ENCODE measurements around the gene P4HTM.

Gene P4HTM, protein sequence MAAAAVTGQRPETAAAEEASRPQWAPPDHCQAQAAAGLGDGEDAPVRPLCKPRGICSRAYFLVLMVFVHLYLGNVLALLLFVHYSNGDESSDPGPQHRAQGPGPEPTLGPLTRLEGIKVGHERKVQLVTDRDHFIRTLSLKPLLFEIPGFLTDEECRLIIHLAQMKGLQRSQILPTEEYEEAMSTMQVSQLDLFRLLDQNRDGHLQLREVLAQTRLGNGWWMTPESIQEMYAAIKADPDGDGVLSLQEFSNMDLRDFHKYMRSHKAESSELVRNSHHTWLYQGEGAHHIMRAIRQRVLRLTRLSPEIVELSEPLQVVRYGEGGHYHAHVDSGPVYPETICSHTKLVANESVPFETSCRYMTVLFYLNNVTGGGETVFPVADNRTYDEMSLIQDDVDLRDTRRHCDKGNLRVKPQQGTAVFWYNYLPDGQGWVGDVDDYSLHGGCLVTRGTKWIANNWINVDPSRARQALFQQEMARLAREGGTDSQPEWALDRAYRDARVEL
- total RNA-seq, result 93.0 to 102 reads per million in 2 donors

DNA sequence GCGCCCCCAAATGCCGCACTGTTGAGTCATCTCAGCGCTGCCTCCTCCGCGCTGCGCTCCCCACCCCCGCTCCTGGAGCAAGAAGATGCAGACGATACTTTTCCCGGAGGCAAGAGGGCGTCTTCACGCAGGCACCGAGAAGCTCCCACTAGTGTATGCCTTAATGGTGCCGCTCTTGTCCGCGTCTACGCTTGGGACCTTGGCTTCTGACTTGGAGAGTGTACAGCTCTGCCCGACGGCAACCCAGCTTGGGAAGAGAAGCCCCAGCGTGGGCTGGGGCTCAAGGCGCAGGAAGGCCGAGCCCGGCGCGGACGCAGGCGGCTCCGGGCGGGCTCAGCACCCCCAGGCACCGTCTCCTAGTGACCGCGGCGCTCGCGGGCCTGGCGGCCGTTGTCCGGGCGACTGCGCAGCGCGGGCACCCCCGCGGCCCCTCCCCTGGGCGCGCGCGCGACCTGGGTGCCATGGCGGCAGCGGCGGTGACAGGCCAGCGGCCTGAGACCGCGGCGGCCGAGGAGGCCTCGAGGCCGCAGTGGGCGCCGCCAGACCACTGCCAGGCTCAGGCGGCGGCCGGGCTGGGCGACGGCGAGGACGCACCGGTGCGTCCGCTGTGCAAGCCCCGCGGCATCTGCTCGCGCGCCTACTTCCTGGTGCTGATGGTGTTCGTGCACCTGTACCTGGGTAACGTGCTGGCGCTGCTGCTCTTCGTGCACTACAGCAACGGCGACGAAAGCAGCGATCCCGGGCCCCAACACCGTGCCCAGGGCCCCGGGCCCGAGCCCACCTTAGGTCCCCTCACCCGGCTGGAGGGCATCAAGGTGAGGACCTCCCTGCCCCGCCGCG, at the start of gene P4HTM:
TSS of gene P4HTM (plus strand) at position 446 of the 840 bp plus-strand sequence. CDS start at position 462, 16 bp downstream.
- peak; percentile 66 for DNase-seq

DNA sequence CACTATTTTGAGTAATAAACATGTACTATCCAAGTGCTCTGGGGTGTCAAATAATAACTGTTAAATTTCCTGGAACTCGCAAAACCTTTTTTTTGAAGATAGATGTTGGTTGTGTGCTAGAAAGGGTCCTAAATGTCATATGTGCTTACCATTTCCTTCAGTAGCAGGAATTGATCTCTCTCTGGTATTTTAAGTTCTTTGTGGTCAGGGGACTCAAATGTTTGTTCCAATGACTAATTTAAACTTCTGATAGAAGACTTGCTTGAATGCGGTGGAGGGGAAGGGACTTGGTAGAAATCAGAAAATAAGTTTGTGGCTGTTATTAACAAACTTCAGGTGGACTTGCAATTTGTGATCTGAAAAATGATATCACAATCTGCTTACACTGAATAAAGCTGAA, 44.6 kb upstream of the P4HTM start:
- no peak for DNase-seq

GRCh38 chr3:48945891-48946549, 44.0 kb upstream of the P4HTM start:
- no peak for DNase-seq

GRCh38 chr3:48949376-48949717, 40.7 kb upstream of the P4HTM start:
- DNase-seq, result no peak

DNA sequence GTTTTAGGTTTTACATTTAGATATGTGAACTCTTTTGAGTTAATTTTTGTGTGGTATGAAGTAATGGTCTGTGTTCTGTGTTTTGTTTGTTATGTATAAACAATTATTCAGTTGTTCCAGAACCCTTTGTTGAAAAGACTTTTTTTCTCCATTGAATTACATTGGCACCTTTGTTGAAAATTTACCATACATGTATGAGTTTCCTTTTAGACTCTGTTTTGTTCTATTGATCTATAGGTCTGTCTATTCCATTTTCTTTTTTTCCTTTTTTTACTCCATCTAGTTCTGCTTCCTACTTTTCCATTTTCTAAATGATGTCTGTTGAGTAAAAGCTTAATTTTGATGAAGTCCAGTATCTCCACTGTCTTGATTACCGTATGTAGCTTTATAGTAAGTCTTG, 40.0 kb upstream of the P4HTM start:
- no peak for DNase-seq

- no peak for DNase-seq
Measured at GRCh38 chr3:48951764-48952163, 38.3 kb upstream of the P4HTM start.

DNA sequence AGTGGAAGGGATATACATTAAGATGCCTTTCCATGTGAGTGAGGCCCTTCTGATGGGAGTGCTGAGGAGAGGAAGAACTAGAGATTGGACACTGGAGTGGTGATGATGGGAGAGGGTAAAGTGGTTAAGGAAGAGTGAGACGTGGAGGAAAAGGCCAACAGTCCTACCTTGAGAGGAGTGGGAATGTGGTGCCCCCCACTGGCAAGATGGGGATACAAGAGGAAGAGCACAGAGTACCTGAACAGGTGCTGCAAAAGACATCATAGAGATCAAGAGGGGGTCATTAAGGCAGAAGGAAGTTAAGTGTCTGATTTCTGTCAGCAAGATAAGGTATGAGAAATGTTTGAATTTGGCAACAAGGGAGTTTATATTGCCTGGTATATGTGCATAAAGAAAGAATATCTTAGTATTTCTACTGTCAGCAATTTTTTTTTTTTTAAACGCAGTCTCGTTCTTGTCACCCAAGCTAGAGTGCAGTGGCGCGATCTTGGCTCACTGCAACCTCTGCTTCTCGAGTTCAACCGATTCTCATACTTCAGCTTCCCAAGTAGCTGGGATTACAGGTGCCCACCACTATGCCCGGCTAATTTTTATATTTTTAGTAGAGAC, 37.4 kb upstream of the P4HTM start:
- DNase-seq, result no peak

- no peak for DNase-seq
Measured at GRCh38 chr3:48957006-48957705, 32.9 kb upstream of the P4HTM start.

GRCh38 chr3:48960841-48961413, 29.1 kb upstream of the P4HTM start:
- no peak for DNase-seq

DNA sequence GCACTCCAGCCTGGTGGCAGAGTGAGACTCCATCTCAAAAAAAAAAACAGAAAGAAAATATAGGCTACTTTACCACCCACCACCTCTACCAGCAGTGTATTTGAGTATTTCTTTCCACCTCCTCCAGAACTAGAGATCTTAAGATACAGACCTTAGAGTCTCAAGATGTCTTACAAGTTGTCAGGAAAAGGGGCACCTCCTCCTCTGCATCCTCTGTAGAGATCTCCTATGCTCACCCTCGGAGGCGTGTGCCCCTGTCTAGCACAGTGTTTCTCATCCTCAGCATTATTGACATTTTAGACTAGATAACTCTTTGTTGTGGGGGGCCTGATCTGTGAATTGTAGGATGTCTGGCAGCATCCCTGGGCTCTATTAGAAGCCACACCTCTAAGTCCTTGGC, 27.7 kb upstream of the P4HTM start:
- DNase-seq, result no peak

GRCh38 chr3:48962939-48963338, 27.1 kb upstream of the P4HTM start:
- no peak for DNase-seq

GRCh38 chr3:48963591-48963990, 26.4 kb upstream of the P4HTM start:
- no peak for DNase-seq

DNA sequence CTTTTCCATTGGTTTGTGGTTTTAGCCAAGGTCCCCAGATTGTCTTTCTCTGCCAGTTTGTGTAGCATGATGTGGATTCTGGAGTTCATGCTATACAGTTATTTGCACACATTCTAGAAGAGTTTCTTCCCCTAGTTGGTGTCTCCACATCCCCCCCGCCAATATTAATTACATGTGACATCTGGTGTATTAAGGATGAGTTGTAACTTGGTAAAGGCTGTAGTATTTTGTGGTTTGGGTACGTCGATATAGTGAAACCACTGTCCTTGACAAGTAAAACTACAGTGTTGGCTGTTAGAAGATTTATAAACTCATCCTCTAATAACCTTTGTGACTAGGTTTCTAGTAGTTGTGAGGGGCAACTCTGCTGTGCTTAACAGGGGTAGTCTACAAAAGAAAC, 23.7 kb upstream of the P4HTM start:
- DNase-seq, result no peak

DNA sequence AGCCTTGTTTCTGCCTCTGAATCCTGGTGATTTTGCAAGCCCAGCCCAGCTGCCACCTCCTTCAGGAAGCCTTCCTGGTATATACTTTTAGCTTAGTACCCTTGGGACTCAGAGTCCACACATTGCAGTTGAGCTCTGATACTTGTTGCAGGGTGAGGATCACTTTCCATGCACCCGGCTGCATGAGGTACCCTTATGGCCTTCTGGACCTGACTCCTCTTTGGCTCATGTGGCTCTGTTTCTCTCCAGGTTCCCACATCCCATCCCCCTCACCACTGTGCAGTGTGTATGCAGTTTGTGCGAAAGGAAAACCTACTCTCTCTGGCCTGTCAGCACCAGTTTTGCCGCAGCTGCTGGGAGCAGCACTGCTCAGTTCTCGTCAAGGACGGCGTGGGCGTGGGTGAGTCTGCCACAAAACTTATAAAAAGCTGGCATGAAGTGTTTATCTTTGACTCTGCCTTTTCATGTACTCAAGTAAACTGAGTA, 23.1 kb upstream of the P4HTM start:
- DNase-seq, result no peak

DNA sequence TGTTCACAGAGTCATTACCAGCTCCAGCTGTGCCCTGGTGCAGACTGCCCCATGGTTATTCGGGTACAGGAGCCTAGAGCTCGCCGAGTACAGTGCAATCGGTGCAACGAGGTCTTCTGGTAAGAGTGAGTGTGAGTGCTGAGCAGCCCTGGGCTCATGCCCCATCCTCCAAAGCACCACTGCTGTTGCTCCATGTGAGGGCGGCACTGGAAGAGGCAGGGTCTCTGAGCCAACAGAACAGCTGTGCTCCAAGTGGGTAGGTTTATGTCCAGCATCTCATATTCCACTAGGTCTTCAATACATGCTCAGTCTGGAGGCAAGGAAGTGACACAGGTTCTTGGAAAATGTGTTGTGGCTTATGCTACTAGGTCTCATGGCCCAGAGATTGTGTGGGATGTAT, 19.5 kb upstream of the P4HTM start:
- no peak for DNase-seq

DNA sequence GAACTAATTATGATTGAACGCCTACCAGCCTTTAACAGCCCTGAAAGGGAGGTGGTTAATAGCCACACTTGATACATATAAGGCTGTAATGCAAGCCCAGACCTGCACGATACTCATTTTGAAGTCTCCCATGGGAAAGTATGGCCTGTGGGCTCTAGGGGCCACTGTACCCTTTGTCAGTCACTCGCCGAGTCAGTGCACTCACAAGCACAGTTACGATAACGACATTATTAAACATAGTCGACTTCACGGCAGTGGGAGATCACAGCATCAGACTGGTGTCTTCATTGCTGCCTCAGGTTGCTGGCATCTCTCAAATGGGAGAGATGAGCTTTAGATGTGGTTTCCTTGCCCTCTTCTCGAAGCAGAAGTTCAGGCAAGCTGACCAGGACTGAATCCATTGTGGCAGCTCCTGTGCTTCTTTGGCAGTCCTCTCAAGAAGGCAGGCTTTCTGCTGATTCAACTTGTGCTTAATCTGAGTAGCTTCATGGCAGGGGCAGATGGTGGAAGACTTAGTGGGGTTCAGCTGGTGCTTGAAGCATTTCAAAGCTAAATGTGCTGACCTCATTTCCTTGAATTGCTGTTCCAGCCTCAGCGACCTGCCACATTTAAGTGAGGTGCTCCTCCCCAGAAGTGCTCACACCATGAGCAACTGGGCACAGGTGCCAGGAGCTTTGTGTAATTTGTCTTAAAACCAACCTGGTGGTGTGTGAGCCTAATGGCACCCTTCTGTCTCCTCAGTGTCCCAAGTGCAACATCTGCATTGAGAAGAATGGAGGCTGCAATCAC, 15.8 kb upstream of the P4HTM start:
- no peak for DNase-seq

GRCh38 chr3:48979451-48979850, 10.6 kb upstream of the P4HTM start:
- no peak for DNase-seq

GRCh38 chr3:48980295-48980694, 9.7 kb upstream of the P4HTM start:
- DNase-seq, result no peak

- DNase-seq, result no peak
Measured at GRCh38 chr3:48982016-48982415, 8.0 kb upstream of the P4HTM start.

GRCh38 chr3:48982686-48983085, 7.4 kb upstream of the P4HTM start:
- no peak for DNase-seq

DNA sequence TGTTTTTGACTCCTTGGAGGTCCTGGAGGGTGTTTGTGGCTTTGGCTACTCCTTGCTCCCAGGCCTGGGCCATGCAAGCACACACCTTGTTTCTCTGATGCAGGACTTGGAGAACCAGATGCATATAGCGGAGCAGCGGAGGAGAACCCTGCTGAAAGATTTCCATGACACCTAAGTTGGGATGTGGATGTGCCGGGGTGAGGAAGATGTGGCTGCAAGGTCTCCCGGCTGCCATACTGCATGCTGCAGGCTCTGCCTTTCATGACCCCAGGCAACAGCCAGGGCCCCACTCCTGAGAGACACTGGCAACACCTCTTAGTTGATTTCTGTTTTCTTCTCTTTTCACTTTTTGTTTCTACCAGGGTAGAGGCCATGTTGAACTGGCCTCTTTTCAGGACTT, 6.9 kb upstream of the P4HTM start:
- no peak for DNase-seq
